HEK293 (cell line): ENCODE data around the gene PRSS50.
A peak's percentile ranks its signal among the peaks of the same experiment; 100 is the strongest.

Experiments used
- BCL6B ChIP-seq: fragments of 450-650 bp; formaldehyde crosslinking; IDR thresholded peaks from 2 replicates; pipeline ENCODE4 v1.5.1; 2017; ENCODE audit warnings: missing biosample characterization, missing genetic modification characterization
- ELK4 ChIP-seq: IDR thresholded peaks from 2 replicates; pipeline ENCODE4 v1.6.1; 2011; ENCODE audit warnings: mild to moderate bottlenecking, low read depth, low read length, borderline replicate concordance
- GLI2 ChIP-seq: fragments of 450-650 bp; formaldehyde crosslinking; IDR thresholded peaks from 2 replicates; pipeline ENCODE4; 2017; ENCODE audit warnings: missing biosample characterization, missing genetic modification characterization, low read depth, borderline replicate concordance
- GLIS2 ChIP-seq: fragments of 450-650 bp; formaldehyde crosslinking; IDR thresholded peaks from 2 replicates; pipeline ENCODE4 v1.5.1; 2016; ENCODE audit warnings: missing biosample characterization, missing genetic modification characterization
- KLF17 ChIP-seq: fragments of 450-650 bp; formaldehyde crosslinking; IDR thresholded peaks from 2 replicates; pipeline ENCODE4 v1.5.1; 2016; ENCODE audit warnings: missing biosample characterization, missing genetic modification characterization
- KLF7 ChIP-seq: fragments of 450-650 bp; formaldehyde crosslinking; IDR thresholded peaks from 2 replicates; pipeline ENCODE4 v1.5.1; 2016; ENCODE audit warnings: missing biosample characterization, missing genetic modification characterization, borderline replicate concordance
- KLF9 ChIP-seq: fragments of 450-650 bp; formaldehyde crosslinking; IDR thresholded peaks from 2 replicates; pipeline ENCODE4 v1.5.1; 2016; ENCODE audit warnings: missing biosample characterization, missing genetic modification characterization, low read depth
- MEIS1 ChIP-seq: sonication (generic); formaldehyde crosslinking; IDR thresholded peaks from 2 replicates; pipeline ENCODE4 v1.8.1; 2022; ENCODE audit warnings: missing genetic modification reagents, mild to moderate bottlenecking, borderline replicate concordance
- MZF1 ChIP-seq: fragments of 450-650 bp; formaldehyde crosslinking; IDR thresholded peaks from 2 replicates; pipeline ENCODE4 v1.5.1; 2017; ENCODE audit warnings: missing biosample characterization, missing genetic modification characterization, borderline replicate concordance
- SCRT2 ChIP-seq: fragments of 450-650 bp; formaldehyde crosslinking; IDR thresholded peaks from 2 replicates; pipeline ENCODE4 v1.5.1; 2016; ENCODE audit warnings: missing biosample characterization, missing genetic modification characterization
- SETDB1 ChIP-seq: IDR thresholded peaks from one replicate; pipeline ENCODE4 v1.6.1; 2017; ENCODE audit warnings: mild to moderate bottlenecking, low read length, moderate library complexity, mixed read lengths; ENCODE audit not compliant: insufficient read length
- SP2 ChIP-seq: fragments of 450-650 bp; formaldehyde crosslinking; IDR thresholded peaks from 2 replicates; pipeline ENCODE4 v1.5.1; 2016; ENCODE audit warnings: missing biosample characterization, missing genetic modification characterization
- WT1 ChIP-seq: fragments of 450-650 bp; formaldehyde crosslinking; IDR thresholded peaks from 2 replicates; pipeline ENCODE4 v1.5.1; 2016; ENCODE audit warnings: missing biosample characterization, missing genetic modification characterization
- ZBTB7A ChIP-seq: fragments of 450-650 bp; formaldehyde crosslinking; IDR thresholded peaks from 2 replicates; pipeline ENCODE4 v1.5.1; 2016; ENCODE audit warnings: low read depth, missing biosample characterization, missing genetic modification characterization
- ZEB2 ChIP-seq: fragments of 450-650 bp; formaldehyde crosslinking; IDR thresholded peaks from 2 replicates; pipeline ENCODE4 v1.5.1; 2016; ENCODE audit warnings: missing biosample characterization, missing genetic modification characterization
- ZNF114 ChIP-seq: fragments of 450-650 bp; formaldehyde crosslinking; IDR thresholded peaks from 2 replicates; pipeline ENCODE4 v1.5.0; 2017; ENCODE audit warnings: missing biosample characterization, missing genetic modification characterization
- ZNF175 ChIP-seq: fragments of 450-650 bp; formaldehyde crosslinking; IDR thresholded peaks from 2 replicates; pipeline ENCODE4 v1.5.1; 2016; ENCODE audit warnings: missing biosample characterization, missing genetic modification characterization
- ZNF2 ChIP-seq: fragments of 450-650 bp; formaldehyde crosslinking; IDR thresholded peaks from 2 replicates; pipeline ENCODE4 v1.5.1; 2016; ENCODE audit warnings: missing biosample characterization, missing genetic modification characterization
- ZNF202 ChIP-seq: fragments of 450-650 bp; formaldehyde crosslinking; IDR thresholded peaks from 2 replicates; pipeline ENCODE4 v1.5.1; 2016; ENCODE audit warnings: missing biosample characterization, missing genetic modification characterization, borderline replicate concordance
- ZNF26 ChIP-seq: fragments of 450-650 bp; formaldehyde crosslinking; IDR thresholded peaks from 2 replicates; pipeline ENCODE4 v1.5.1; 2016; ENCODE audit warnings: missing biosample characterization, missing genetic modification characterization
- ZNF362 ChIP-seq: fragments of 450-650 bp; formaldehyde crosslinking; IDR thresholded peaks from 2 replicates; pipeline ENCODE4 v1.5.1; 2016; ENCODE audit warnings: missing biosample characterization, missing genetic modification characterization
- ZNF37A ChIP-seq: fragments of 450-650 bp; IDR thresholded peaks from 2 replicates; pipeline ENCODE4 v1.5.1; 2018; ENCODE audit warnings: missing biosample characterization, missing genetic modification characterization
- ZNF423 ChIP-seq: fragments of 450-650 bp; formaldehyde crosslinking; IDR thresholded peaks from 2 replicates; pipeline ENCODE4 v1.5.1; 2016; ENCODE audit warnings: missing biosample characterization, missing genetic modification characterization
- ZNF473 ChIP-seq: fragments of 450-650 bp; formaldehyde crosslinking; IDR thresholded peaks from 2 replicates; pipeline ENCODE4 v1.5.1; 2017; ENCODE audit warnings: missing biosample characterization, missing genetic modification characterization
- ZNF600 ChIP-seq: fragments of 450-650 bp; formaldehyde crosslinking; IDR thresholded peaks from 2 replicates; pipeline ENCODE4 v1.5.1; 2016; ENCODE audit warnings: missing biosample characterization, missing genetic modification characterization
- ZNF707 ChIP-seq: fragments of 450-650 bp; formaldehyde crosslinking; IDR thresholded peaks from 2 replicates; pipeline ENCODE4 v1.5.1; 2016; ENCODE audit warnings: missing biosample characterization, missing genetic modification characterization
- ZNF776 ChIP-seq: fragments of 450-650 bp; formaldehyde crosslinking; IDR thresholded peaks from 2 replicates; pipeline ENCODE4 v1.5.0; 2017; ENCODE audit warnings: missing biosample characterization, missing genetic modification characterization, borderline replicate concordance
- ZNF777 ChIP-seq: fragments of 450-650 bp; formaldehyde crosslinking; IDR thresholded peaks from 2 replicates; pipeline ENCODE4 v1.5.1; 2017; ENCODE audit warnings: missing biosample characterization, missing genetic modification characterization, borderline replicate concordance
- ZNF837 ChIP-seq: fragments of 450-650 bp; formaldehyde crosslinking; IDR thresholded peaks from 2 replicates; pipeline ENCODE4 v1.5.1; 2016; ENCODE audit warnings: missing biosample characterization, missing genetic modification characterization
- ZSCAN5A ChIP-seq: fragments of 450-650 bp; formaldehyde crosslinking; IDR thresholded peaks from 2 replicates; pipeline ENCODE4 v1.5.1; 2016; ENCODE audit warnings: missing biosample characterization, missing genetic modification characterization
- ZXDB ChIP-seq: fragments of 450-650 bp; formaldehyde crosslinking; IDR thresholded peaks from 2 replicates; pipeline ENCODE4 v1.5.1; 2016; ENCODE audit warnings: missing biosample characterization, missing genetic modification characterization

Gene PRSS50

GRCh38 chr3:46693038-46693891 lies 24.4 kb downstream of the PRSS50 start, which contains the start of gene ALS2CL (continued):
- TF ChIP-seq BCL6B: no peak
- TF ChIP-seq SETDB1: no peak
- TF ChIP-seq ZNF473 (tag by site-specific recombination): no peak
- TF ChIP-seq ZNF776 (tag by site-specific recombination): no peak
- no peak for TF ChIP-seq ZNF837 (tag by site-specific recombination)
- peak; percentile 65; the same call in 1 of the 2 replicates for TF ChIP-seq ZNF600 (tag by site-specific recombination)
- TF ChIP-seq ZNF2: 0 out of 2 replicates have a peak, but pooled peaks have one; percentile 21
- TF ChIP-seq ZNF114 (tag by site-specific recombination): no peak
- no peak for TF ChIP-seq ZSCAN5A
- TF ChIP-seq KLF7 (tag by site-specific recombination): no peak
- no peak; the same call in 1 of the 2 replicates for TF ChIP-seq ZBTB7A (tag by site-specific recombination)
- TF ChIP-seq WT1: no peak
- TF ChIP-seq KLF9 (tag by site-specific recombination): peak; percentile 14; the same call in 1 of the 2 replicates
- TF ChIP-seq ZEB2: 0 out of 2 replicates have a peak, but pooled peaks have one; percentile 20
- no peak for TF ChIP-seq MEIS1 (CRISPR knock-in tag)
- TF ChIP-seq GLI2 (tag by site-specific recombination): no peak
- peak; percentile 39; the same call in 1 of the 2 replicates for TF ChIP-seq KLF17 (tag by site-specific recombination)
- TF ChIP-seq ZNF26 (tag by site-specific recombination): no peak
- TF ChIP-seq ZNF423 (tag by site-specific recombination): no peak
- no peak for TF ChIP-seq ELK4
- TF ChIP-seq SCRT2 (tag by site-specific recombination): no peak
- TF ChIP-seq SP2 (tag by site-specific recombination): peak; percentile 53
- no peak for TF ChIP-seq ZNF37A (tag by site-specific recombination)
- no peak for TF ChIP-seq ZNF362 (tag by site-specific recombination)
- peak; percentile 16; the same call in 1 of the 2 replicates for TF ChIP-seq GLIS2 (tag by site-specific recombination)
- TF ChIP-seq ZNF175 (tag by site-specific recombination): no peak
- TF ChIP-seq ZXDB (tag by site-specific recombination): 0 out of 2 replicates have a peak, but pooled peaks have one; percentile 14
- TF ChIP-seq MZF1: no peak
- TF ChIP-seq ZNF777: peak; percentile 68; the same call in 1 of the 2 replicates
- no peak for TF ChIP-seq ZNF707 (tag by site-specific recombination)
- TF ChIP-seq ZNF202 (tag by site-specific recombination): no peak
